ENCODE data around the gene SERPINA1.
A peak's percentile ranks its signal among the peaks of the same experiment; 100 is the strongest.

Gene SERPINA1

DNA sequence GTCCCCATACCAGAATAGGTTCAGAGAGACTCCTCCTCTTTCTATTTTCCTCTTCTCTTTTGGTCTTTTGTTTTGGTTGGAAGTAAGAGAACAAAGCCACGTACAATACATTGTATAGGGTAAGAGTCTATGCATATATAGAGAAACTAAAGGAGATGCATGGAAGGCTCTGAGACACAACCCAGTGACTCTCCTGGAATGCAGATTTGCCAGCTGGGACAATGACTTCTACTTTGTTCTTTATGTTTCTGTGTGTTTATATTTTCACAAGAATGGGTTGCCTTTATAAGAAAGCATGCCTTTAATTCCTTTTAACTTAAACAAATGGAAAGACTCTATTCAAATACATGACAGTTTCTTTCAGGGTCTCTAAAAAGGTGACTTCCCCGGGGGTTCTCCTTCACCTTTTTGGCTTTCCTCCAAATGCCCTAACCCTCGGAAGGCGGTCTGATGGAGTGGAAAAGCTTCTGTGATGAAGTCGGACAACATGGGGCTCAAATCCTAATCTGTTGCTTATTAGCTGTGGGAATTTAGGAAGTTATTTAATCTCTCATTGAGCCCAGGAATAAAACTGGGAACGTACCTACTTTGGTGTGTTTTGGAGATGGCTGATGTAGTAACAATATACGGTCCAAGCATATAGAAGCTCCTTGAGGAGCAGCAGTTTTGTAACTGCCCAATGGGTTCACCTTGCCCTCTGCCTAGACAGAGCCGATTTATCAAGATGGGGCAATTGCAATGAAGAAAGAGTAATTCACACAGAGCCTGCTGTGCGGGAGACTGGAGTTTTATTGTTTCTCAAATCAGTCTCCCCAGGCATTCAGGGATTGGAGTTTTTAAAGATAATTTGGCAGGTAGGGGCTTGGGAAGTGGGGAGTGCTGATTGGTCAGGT, 9.1 kb upstream of the SERPINA1 start:
- no peak for DNase-seq

GRCh38 chr14:94396628-94397225, 8.3 kb upstream of the SERPINA1 start:
- DNase-seq = no peak

GRCh38 chr14:94395888-94396574, 7.6 kb upstream of the SERPINA1 start:
- DNase-seq = no peak

DNA sequence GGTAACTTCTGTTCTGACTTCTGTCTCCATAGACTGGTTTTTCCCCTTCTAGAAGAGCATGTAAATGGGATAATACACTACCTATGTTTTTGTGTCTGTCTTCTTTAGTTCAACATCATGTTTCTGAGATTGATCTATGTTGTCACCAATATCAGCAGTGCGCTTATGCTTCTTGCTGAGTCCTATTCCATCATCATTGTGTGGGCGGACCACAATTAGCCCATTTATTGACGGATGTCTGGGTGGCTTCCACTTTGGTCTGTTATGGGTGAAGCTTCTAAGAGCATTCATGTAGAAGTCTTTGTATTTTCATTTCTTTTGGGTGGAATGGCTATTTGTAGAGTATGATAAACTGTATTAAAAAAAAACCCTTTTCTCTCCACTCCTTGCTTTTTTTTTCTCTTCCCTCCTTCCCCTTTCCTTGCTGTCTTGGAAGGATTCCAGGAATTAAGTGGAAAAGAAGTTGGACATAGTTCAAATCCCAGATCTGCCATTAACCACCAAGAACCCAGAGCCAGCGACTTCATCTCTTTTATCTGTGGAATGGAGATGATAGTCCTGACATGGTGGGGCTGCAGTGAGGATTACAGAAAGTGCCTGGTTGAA, 7.0 kb upstream of the SERPINA1 start:
- no peak for DNase-seq

DNA sequence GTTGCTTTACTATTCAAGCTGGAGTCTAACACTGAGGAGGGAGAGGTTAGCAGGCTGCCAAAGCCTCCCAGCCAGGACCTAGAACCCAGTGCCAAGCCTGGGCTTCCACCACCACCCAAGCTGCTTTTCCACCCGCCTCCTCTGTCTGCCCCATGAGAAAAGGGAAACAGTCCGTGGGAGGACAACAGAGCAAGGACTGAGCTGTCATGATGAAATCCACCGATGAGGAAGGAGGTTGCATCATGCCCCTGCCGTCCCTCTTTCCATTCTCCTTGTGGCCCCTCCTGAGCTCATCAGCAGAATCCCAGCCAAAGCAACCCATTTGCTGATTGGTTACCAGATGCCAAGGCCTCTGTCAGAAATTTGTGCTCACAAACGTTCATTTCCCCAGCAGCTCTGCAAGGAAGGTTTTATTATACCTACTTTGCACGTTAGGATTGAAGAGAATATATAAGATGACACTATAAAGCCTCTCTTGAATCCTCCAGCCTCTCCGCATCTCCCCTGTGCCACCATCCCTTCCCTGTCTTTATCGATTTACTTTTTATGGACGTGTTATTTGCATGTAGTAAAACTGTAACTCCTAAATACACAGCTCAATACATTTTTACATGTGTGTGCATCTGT, 6.3 kb upstream of the SERPINA1 start:
- peak; percentile 2 for DNase-seq

- no peak for DNase-seq
Observed at GRCh38 chr14:94394025-94394493, 5.7 kb upstream of the SERPINA1 start.

DNA sequence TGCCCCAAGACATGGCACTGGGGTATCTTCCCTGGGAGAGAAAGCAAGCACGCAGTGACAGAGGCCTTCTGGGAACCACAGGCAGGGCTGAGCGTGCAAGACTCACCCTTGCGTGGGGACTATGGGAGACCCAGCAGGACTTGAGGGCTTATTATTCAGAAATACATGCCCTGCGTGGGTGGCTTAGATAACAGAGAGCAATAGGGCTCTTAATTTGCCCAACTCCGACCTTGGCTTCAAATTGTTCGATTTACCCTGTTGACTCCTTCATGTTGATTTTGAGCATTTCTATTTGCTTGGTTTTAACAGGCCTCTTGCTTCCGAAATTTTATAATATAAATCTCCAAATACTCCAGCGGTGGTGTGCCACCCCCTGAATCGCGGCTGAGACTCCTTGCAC, 5.1 kb upstream of the SERPINA1 start:
- no peak for DNase-seq

DNA sequence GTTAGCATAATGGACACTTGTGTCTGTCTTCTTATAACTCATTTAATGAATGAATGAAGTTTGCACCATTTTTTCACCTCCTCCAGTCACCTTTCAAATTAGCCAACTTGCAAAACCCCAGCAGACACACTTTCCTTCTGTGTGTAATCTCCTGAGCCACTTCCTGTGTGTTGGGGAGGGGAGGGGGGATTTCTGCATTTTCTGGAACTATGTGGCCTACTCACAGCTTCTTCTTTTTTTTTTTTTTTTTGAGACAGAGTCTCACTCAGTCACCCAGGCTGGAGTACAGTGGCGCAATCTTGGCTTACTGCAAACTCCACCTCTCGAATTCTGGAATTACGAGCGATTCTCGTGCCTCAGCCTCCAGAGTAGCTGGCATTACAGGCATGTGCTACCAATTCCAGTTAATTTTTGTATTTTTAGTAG, 4.1 kb upstream of the SERPINA1 start:
- peak; percentile 14 for DNase-seq

DNA sequence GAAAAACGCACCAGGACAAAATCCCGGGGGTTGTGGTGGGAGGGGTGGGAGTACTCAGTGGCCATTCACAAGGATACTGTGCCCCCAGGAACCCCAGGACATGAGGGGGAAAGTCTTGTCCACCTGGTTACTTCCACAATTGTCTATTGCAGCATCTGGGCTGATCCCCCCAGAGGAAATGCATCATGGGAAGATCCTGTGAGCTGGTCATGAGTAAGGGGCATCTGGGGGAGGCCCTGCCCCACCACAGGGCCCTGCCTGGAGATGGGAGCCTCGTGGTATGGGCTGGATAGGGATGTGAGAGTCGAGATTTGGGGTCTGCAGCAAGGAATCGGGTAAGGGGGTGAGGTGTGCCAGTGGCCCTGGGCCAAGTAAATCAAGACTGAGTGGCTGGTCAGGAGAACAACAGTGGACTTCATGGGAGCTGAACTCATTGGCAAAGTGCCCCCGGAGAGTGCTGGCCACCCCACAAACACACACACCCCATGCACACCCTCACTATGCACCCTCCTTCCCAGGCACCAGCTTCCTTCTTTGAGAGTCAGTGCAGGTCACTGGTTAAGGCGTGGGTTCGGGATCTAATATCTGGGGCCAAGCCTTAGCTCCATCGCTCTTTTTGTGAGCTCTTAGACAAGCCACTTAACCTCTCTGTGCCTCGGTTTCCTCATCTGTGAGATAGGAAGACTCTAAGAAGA, 3.0 kb upstream of the SERPINA1 start:
- DNase-seq = no peak

- DNase-seq = no peak
Observed at GRCh38 chr14:94390372-94391086, 2.1 kb upstream of the SERPINA1 start.

DNA sequence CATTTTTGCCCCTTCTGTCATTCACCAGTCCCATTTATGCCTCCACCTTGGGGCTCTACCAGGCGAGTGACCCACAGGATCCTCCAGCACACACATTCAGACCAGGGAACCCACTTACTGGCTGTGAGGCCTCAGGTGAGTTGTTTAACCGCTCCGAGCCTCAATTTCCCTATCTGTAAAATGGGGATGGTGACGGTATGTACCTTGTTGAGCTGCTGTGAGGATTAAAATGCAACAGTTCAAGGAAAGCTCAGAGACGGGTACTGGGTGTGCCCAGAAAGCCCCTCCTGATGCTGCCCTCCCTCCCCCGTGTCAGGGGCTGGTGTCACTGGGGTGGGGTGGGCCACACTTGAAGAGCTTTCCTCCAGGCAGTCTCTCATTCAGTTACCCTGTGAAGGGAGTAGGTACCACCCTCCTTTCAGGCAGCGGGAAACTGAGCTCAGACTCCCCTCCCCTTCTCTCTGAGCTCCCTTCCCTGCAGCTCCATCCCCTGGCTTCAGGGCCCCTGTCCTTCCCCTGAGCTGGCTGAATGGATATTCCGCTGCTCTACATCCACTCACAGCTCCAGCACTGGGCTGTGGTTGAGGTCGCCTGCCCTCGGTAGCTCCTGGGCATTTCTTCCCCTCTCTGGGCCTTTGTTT, 1.4 kb upstream of the SERPINA1 start:
- no peak for DNase-seq

GRCh38 chr14:94389104-94389469, 685 bp upstream of the SERPINA1 start:
- DNase-seq = no peak

DNA sequence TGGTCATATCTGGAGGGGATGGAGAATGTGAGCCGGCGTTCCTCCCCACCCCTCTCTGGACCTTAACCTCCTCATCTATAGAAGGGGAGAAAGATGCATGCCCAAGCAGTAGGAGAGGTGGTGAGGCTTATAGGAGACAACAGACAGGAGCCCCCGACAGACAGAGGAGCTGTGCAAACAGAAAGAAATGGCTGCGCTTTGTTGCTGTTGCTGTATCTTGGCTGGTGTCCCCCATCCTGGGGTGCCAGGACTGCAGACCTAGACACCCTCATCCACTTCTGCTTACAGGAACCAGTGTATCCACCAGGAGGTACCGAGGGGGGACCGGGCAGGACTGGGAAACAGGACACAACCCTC, 397 bp downstream of the SERPINA1 start:
- DNase-seq = no peak

DNA sequence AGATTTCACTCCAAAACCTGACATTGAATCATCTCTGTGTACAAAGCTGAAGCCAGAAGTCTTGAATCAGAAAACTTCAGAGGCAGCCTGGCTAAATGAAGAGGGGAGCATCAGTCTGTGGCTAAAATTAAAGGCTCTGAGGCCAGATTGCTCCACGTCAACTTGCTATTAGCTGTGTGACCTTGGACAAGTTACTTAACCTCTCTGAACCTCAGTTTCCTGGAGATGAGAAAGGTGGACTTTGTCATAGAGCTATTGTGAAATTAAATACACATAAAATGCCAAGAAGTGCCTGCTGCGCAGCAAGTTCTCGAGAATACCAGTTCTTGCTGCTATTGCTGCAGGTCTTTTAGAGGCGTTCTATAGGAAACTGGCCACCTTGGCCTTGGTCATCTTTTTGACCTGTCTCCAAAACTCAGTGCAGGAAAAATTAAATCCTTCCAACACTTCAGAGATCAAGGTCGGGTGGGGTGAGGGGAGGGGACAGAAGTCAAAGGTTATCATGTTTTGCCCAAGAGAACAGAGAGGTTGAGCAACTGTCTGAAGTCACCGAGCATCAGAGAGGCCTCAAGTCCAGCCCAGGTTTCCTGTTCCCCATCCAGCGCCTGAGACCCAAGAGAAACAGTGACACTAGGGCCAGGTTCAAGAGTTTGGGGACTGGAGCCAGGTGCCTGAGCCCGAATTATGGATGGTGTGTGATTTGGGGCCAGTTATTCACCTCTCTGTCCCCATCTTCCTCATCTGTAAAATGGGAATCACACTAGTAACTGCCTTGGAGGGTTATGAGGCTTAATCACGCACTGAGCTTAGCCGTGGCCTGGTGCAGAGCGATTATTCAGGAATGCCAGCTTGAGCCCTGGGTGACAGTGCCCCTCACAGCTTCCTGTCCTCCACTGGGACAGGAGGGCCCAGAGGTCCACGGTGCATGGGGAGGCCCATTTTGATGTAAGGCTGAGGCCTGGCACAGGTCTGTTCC, 1.1 kb downstream of the SERPINA1 start:
- no peak for DNase-seq

DNA sequence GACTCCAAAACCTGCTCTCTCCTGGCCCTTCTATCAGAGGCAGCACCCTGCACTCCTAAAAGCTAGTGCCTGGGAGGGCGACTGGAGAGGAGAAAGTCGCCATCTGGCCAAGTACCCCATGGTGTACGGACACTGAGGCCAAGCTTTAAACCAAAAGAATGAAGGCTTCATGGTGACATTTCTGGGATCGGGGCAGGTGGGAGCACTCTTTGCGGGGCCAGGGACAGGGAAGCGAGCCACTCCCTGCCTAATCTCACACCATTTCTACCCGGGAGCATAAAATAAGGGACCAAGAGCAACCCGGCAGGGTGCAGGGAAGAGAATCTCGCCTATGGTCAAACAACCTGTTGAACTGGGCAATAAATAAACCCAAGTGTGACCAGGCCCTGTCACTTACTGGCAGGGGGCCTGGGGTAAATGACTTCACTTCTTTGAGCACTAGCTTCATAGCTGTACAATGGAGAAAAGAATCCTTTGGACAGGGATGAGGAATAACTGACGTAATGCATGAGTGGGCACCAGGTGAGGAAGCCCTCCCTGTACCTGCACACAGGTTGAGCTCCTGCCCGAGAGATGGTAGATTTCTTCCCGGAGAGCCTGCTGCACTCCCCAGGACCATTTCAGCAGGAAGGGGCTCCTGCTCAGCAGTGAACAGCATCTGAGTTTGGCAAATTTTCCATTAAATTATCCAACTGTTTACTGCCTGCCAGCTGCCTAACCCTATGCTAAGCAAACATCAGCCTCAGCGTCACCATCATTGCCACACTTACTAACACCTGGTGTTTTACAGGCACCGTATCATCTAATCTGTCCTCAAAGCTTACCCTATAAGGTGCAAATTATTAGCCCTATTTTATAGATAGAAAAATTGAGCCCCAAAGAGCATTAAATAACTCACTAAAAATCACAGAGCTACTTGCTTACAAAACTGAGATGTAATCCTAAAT, 2.0 kb downstream of the SERPINA1 start:
- no peak for DNase-seq

DNA sequence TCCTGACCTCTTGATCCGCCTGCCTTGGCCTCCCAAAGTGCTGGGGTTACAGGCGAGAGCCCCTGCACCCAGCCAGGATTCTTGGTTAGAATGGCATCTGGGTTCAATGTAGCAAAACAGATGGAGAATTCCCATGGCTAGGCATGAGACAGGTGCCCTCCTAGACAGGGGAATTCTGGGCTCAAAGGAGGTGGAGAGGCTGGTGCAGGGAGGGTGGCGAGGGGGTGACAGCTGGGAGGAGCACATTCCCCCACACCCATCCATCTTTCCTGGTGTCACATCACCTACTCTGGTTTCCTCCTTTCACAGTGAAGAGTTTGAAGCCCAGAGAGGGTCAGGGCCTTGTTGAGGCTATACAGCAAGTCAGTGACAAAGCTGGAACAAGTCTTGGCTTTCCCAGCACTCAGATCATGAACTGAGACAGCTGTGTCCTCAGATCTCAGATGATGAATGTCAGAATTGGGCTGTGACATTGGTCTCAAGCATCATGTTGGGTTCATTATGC, 2.8 kb downstream of the SERPINA1 start:
- no peak for DNase-seq

DNA sequence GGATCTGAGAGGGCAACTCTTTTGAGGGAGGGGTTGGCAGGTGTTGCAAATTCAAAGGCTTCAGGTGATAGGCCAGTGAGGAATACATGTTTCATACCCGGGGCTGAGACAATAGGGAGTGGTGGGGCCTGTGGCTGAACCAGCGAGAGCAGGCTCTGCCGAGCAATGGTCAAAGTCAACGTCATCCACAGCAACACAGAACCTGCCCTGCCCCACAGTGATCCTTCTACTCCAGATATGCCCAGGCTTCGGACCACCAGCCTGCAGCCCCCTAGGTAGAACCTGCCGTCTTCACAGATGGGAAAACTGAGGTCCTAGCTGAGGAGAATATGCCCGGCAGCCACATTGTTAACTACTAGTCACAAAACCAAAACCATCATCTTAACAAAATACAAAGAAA, 4.1 kb downstream of the SERPINA1 start:
- no peak for DNase-seq

- no peak for DNase-seq
Observed at GRCh38 chr14:94383777-94384176, 4.6 kb downstream of the SERPINA1 start.

All from hematopoietic multipotent progenitor cell treated with erythropoietin and hydrocortisone succinate and interleukin-3 and kit ligand, for 8 days (in vitro differentiated cells).